CD14-positive monocyte (primary cell): Measurements from ENCODE around the gene SEMA3C. TPM values are rescaled to one million over a fixed set of nuclear protein-coding genes. Genes with fewer than 3 reads are reported as not detected.

Experiments used
- DNase-seq, 3 donors: peaks; one replicate each; pipeline ENCODE4 v3.0.0-alpha.2; 2011 to 2022
- H2AFZ ChIP-seq: 2 replicates; pipeline ENCODE4 v1.6.0; 2012; ENCODE audit warnings: mild to moderate bottlenecking, low read depth, low read length, inconsistent platforms; ENCODE audit not compliant: insufficient read depth, poor library complexity, severe bottlenecking
- H3K27ac ChIP-seq, 2 donors: 1 replicate in 1 of 2; 2 replicates in 1 of 2; pipeline ENCODE4 v1.5.1; 2012 to 2013; ENCODE audit warnings: low read length in 2 of 2, control low read depth in 1 of 2, inconsistent platforms in 1 of 2, low read depth in 1 of 2, mild to moderate bottlenecking in 1 of 2
- H3K27me3 ChIP-seq, 2 donors: one replicate each; pipeline versions ENCODE4 v1.6.0 to v1.6.1; 2011 to 2013; ENCODE audit warnings: low read length in 2 of 2; ENCODE audit not compliant: control insufficient read depth in 2 of 2, insufficient read depth in 2 of 2
- H3K36me3 ChIP-seq, 2 donors: replicated peaks in 1 of 2; 1 replicate in 1 of 2; 2 replicates in 1 of 2; pipeline versions ENCODE4 v1.5.1 to v1.6.1; 2012 to 2013; ENCODE audit warnings: low read length in 2 of 2, control low read depth in 1 of 2, inconsistent platforms in 1 of 2, mild to moderate bottlenecking in 1 of 2; ENCODE audit not compliant: insufficient read depth in 2 of 2, control insufficient read depth in 1 of 2
- H3K4me1 ChIP-seq, 2 donors: 1 replicate in 1 of 2; 2 replicates in 1 of 2; pipeline versions ENCODE4 v1.5.1 to v1.6.1; 2012 to 2013; ENCODE audit warnings: low read length in 2 of 2, control low read depth in 1 of 2, inconsistent platforms in 1 of 2, mild to moderate bottlenecking in 1 of 2, moderate library complexity in 1 of 2; ENCODE audit not compliant: insufficient read depth in 2 of 2, control insufficient read depth in 1 of 2
- H3K4me2 ChIP-seq: replicated peaks from 2 replicates; pipeline ENCODE3; 2012; ENCODE audit warnings: low read length, moderate library complexity, mild to moderate bottlenecking; ENCODE audit not compliant: poor library complexity, severe bottlenecking; ENCODE audit errors: extremely low read depth
- H3K4me3 ChIP-seq, 3 experiments: fragments of 200-600 bp in 1 of 3; sonication (generic) in 1 of 3; replicated peaks in 1 of 3; 1 replicate in 2 of 3; 2 replicates in 1 of 3; pipeline ENCODE4 v1.5.1; 2011 to 2013; ENCODE audit warnings: low read length in 3 of 3, mild to moderate bottlenecking in 3 of 3, control low read depth in 2 of 3, low read depth in 2 of 3, inconsistent platforms in 1 of 3, moderate library complexity in 1 of 3
- H3K79me2 ChIP-seq: 2 replicates; pipeline ENCODE4 v1.6.0; 2012; ENCODE audit warnings: mild to moderate bottlenecking, control low read depth, inconsistent platforms, low read length, moderate library complexity; ENCODE audit not compliant: insufficient read depth
- H3K9ac ChIP-seq: 2 replicates; pipeline ENCODE4 v1.6.0; 2017; ENCODE audit warnings: low read length, mild to moderate bottlenecking; ENCODE audit not compliant: insufficient read depth, poor library complexity, severe bottlenecking
- H3K9me3 ChIP-seq, 2 donors: replicated peaks in 1 of 2; 1 replicate in 1 of 2; 2 replicates in 1 of 2; pipeline versions ENCODE4 v1.5.1 to v1.6.1; 2012 to 2013; ENCODE audit warnings: low read length in 2 of 2, control low read depth in 1 of 2; ENCODE audit not compliant: control insufficient read depth in 1 of 2, insufficient read depth in 1 of 2
- H4K20me1 ChIP-seq: 2 replicates; pipeline ENCODE4 v1.6.0; 2012; ENCODE audit warnings: mild to moderate bottlenecking, low read length, control low read depth, moderate library complexity; ENCODE audit not compliant: insufficient read depth
- H3K27ac Mint-ChIP-seq, 7 donors: one replicate each; pipeline ENCODE4 v1.8.0; 2020; ENCODE audit warnings: mild to moderate bottlenecking in 7 of 7, mixed read lengths in 7 of 7, moderate library complexity in 6 of 7, inconsistent platforms in 2 of 7
- H3K27me3 Mint-ChIP-seq, 3 donors: one replicate each; pipeline ENCODE4 v1.8.0; 2021 to 2022; ENCODE audit warnings: low read depth in 3 of 3, mild to moderate bottlenecking in 3 of 3, mixed read lengths in 3 of 3, moderate library complexity in 3 of 3, inconsistent platforms in 1 of 3
- H3K36me3 Mint-ChIP-seq, 2 donors: one replicate each; pipeline ENCODE4 v1.8.0; 2020; ENCODE audit warnings: mixed read lengths in 2 of 2, inconsistent platforms in 1 of 2, mild to moderate bottlenecking in 1 of 2
- H3K4me1 Mint-ChIP-seq: one replicate; pipeline ENCODE4 v1.8.0; 2020; ENCODE audit warnings: mild to moderate bottlenecking, mixed read lengths
- H3K4me3 Mint-ChIP-seq, 2 donors: one replicate each; pipeline ENCODE4 v1.8.0; 2020; ENCODE audit warnings: mild to moderate bottlenecking in 2 of 2, mixed read lengths in 2 of 2, moderate library complexity in 1 of 2
- H3K9me3 Mint-ChIP-seq, 7 donors: one replicate each; pipeline ENCODE4 v1.8.0; 2020 to 2022; ENCODE audit warnings: mixed read lengths in 7 of 7, mild to moderate bottlenecking in 6 of 7, moderate library complexity in 6 of 7, inconsistent platforms in 2 of 7
- WGBS: methylation state at CpG from one replicate; pipeline ENCODE4 v1.1.5; 2013; ENCODE audit warnings: missing lambda C conversion rate; ENCODE audit not compliant: insufficient coverage; 5-methylcytosine and 5-hydroxymethylcytosine counted together
- intact Hi-C, 2 donors: fragments of 100-400 bp; cut with micrococcal nuclease; formaldehyde crosslinking; loops; one replicate each; pipeline versions ENCODE4 v1.15.0 to v1.15.1; 2023
- polyA plus RNA-seq, 3 donors: library from polyadenylated mRNA; depleted of rRNA in 1 of 3; unstranded in 2 of 3; stranded (reverse) in 1 of 3; fragments of 300-500 nt in 2 of 3; fragments of >200 nt in 1 of 3; fragmentation: Illumina TruSeq in 2 of 3; gene quantifications; 1 replicate in 2 of 3; 2 replicates in 1 of 3; pipeline ENCODE4 v1.2.3, GENCODE V29; 2012 to 2021
- TF ChIP-seq, protein P1 (sequence below): fragments of 200-600 bp; IDR thresholded peaks from one replicate; pipeline ENCODE4 v1.8.0; 2022; ENCODE audit warnings: antibody characterized with exemption, mild to moderate bottlenecking

The SEMA3C gene
- polyA plus RNA-seq, 3 donors = 7.2 to 14.1 (median 13.7) TPM

DNA sequence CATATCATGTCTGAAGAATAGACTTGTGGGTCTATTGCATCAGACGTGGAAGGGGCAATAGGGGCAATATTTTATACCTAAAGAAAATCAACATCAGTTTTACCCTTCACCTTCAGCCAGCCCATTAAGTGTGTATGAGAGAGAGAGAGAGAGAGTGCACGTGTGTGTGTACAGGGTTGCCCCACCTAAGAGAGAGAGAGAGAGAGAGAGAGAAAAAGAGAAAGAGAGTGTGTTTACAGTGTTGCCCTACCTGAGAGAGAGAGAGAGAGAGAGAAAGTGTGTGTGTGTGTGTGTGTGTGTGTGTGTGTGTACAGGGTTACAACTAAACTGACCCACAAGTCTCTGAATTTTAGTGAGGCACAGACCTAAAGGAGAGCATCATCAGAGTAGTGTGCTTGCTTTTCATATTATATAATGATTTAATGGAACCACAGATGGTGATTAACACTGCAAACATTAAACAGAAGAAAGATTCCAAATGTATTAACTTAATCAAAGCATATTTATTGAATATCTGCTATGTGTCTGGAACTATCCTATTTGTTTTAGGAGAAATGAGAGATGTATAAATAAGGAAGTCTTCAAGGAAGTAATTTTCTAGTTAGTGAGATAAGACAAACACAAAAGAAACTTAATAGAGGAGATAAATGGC, 213.6 kb downstream of the SEMA3C start:
- DNase-seq = no peak
- Histone ChIP-seq H3K4me1 (peaks cover 32 to 49% of the 10 kb centered on the region in 2 donors), H4K20me1 (no peaks in the 10 kb centered on the region), H2AFZ (no peak overlapping the region), H3K4me2 (no peak overlapping the region), H3K27me3 (no peaks in the 10 kb centered on the region), H3K9ac (no peak overlapping the region), H3K4me3 (no peak overlapping the region), H3K79me2 (no peaks in the 10 kb centered on the region), H3K9me3 (no peaks in the 10 kb centered on the region), H3K36me3 (no peaks in the 10 kb centered on the region), H3K27ac (no peak overlapping the region)
- Mint-ChIP-seq H3K4me1 (peaks cover 44% of the 10 kb centered on the region), H3K27ac (peak overlapping the region in 1 of 7 donors; percentile 5), H3K36me3 (peaks cover 3 to 4% of the 10 kb centered on the region in 2 donors), H3K9me3 (peaks cover 0 to 2% (median 0%) of the 10 kb centered on the region in 7 donors), H3K4me3 (no peak overlapping the region), H3K27me3 (peaks cover 1 to 4% (median 3%) of the 10 kb centered on the region in 3 donors)
- TF ChIP-seq, protein P1, sequence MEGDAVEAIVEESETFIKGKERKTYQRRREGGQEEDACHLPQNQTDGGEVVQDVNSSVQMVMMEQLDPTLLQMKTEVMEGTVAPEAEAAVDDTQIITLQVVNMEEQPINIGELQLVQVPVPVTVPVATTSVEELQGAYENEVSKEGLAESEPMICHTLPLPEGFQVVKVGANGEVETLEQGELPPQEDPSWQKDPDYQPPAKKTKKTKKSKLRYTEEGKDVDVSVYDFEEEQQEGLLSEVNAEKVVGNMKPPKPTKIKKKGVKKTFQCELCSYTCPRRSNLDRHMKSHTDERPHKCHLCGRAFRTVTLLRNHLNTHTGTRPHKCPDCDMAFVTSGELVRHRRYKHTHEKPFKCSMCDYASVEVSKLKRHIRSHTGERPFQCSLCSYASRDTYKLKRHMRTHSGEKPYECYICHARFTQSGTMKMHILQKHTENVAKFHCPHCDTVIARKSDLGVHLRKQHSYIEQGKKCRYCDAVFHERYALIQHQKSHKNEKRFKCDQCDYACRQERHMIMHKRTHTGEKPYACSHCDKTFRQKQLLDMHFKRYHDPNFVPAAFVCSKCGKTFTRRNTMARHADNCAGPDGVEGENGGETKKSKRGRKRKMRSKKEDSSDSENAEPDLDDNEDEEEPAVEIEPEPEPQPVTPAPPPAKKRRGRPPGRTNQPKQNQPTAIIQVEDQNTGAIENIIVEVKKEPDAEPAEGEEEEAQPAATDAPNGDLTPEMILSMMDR = no peak
- intact Hi-C loops = loop anchor here in 1 of 2 donors (10.0 kb wide), 1 partner anchor 70 kb away; no protein-coding TSS in a partner anchor
- no CpG with 5 or more reads among the region's 2 CpGs for WGBS

DNA sequence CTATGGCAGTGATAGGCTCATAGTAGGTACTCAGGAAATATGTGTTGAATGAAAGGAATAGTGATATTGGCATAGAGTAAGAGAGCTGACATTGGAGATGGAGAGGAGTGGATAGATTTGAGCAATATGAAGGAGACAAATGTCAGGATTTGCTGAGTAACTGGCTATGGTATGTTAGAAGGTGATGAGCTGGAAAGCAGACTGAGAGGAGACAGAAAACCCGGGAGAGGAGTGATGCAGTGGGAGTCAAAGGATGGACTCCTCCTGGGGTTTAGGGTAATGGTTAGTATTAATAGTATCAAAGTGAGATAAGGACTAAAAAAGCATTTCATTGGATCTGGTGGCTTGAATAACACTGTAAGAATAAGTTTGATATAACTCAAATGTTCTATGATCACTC, 215.6 kb downstream of the SEMA3C start:
- H3K9me3 Mint-ChIP-seq = peaks cover 0 to 2% (median 0%) of the 10 kb centered on the region in 7 donors
- Histone ChIP-seq H3K27ac (no peak overlapping the region), H3K4me2 (no peak overlapping the region), H3K4me3 (no peak overlapping the region), H3K9me3 (no peaks in the 10 kb centered on the region), H4K20me1 (no peaks in the 10 kb centered on the region), H2AFZ (no peak overlapping the region), H3K4me1 (peaks cover 28 to 42% of the 10 kb centered on the region in 2 donors), H3K36me3 (no peaks in the 10 kb centered on the region), H3K9ac (no peak overlapping the region), H3K79me2 (no peaks in the 10 kb centered on the region), H3K27me3 (no peaks in the 10 kb centered on the region)
- peaks cover 1 to 4% (median 3%) of the 10 kb centered on the region in 3 donors for H3K27me3 Mint-ChIP-seq
- intact Hi-C loops = loop anchor here in 1 of 2 donors (10.0 kb wide), 1 partner anchor 72 kb away; no protein-coding TSS in a partner anchor
- TF ChIP-seq, protein P1 = no peak
- H3K4me1 Mint-ChIP-seq = peaks cover 37% of the 10 kb centered on the region
- H3K36me3 Mint-ChIP-seq = no peaks in the 10 kb centered on the region
- DNase-seq = no peak
- H3K4me3 Mint-ChIP-seq = no peak overlapping the region
- 100% methylated on average over 1 of the region's 1 CpG for WGBS
- no peak overlapping the region for H3K27ac Mint-ChIP-seq
